Loucy (cell line): ENCODE results near the gene LRRC26.

Source experiments
- EZH2phosphoT487 ChIP-seq: fragments of 200-600 bp; IDR thresholded peaks from 2 replicates; pipeline ENCODE4 v1.6.1; 2018; ENCODE audit warnings: antibody characterized with exemption, mild to moderate bottlenecking, moderate library complexity, borderline replicate concordance
- TF ChIP-seq, protein P1 (sequence below): fragments of 200-600 bp; sonication (generic); conservative IDR thresholded peaks from 2 replicates; pipeline ENCODE4 v1.5.1; 2014; ENCODE audit warnings: mild to moderate bottlenecking, antibody characterized with exemption, low read length

GRCh38 chr9:137188086-137188489 is 18.2 kb upstream of the LRRC26 start:
- TF ChIP-seq, protein P1, sequence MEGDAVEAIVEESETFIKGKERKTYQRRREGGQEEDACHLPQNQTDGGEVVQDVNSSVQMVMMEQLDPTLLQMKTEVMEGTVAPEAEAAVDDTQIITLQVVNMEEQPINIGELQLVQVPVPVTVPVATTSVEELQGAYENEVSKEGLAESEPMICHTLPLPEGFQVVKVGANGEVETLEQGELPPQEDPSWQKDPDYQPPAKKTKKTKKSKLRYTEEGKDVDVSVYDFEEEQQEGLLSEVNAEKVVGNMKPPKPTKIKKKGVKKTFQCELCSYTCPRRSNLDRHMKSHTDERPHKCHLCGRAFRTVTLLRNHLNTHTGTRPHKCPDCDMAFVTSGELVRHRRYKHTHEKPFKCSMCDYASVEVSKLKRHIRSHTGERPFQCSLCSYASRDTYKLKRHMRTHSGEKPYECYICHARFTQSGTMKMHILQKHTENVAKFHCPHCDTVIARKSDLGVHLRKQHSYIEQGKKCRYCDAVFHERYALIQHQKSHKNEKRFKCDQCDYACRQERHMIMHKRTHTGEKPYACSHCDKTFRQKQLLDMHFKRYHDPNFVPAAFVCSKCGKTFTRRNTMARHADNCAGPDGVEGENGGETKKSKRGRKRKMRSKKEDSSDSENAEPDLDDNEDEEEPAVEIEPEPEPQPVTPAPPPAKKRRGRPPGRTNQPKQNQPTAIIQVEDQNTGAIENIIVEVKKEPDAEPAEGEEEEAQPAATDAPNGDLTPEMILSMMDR, result no peak
- TF ChIP-seq EZH2phosphoT487, result no peak
